Measurements from ENCODE around the gene EXTL1.

EXTL1 gene

GRCh38 chr1:26081267-26082019 is 59.9 kb downstream of the EXTL1 start:
- DNase-seq, result no peak

DNA sequence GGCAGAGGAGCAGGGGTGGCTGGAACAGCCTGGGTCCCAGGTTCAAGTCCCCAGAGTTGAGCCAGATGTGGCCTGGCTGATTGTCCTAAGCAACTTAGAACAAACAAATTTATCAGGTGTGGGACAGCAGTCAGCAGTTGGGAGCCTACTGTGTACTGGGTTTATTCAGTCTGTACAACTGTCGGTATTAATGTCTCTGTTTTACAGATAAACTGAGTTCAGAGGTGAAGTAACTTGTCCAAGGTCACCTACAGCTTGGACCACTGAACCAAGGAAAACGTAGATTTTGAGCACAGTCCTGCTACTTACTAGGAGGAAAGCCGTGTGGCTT is 60.4 kb downstream of the EXTL1 start:
- intact Hi-C loops (cut with DNase I), result no loop called here
- no peak for DNase-seq

More at GRCh38 chr1:26081267-26082019, 59.9 kb downstream of the EXTL1 start:
- intact Hi-C loops (cut with DNase I), result no loop called here

DNA sequence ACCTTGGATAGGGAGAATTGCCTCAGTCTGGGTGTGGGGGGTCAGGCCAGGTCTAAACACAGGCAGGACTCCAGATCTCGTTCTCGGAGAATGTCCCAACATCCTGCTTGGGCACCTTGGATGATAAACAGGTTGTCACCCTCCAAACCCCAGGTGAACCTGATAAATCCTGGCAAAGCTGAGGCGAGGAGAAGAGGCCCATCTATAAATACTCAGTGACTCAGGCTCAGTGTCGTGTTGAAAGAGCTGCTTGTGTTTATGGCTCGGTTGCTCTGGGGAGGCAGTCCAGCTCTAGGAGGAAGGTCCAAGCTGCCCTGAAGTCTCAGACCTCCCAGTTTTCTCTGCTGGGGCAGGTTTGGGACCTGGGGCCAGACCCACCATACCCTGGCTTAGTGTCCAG is 61.6 kb downstream of the EXTL1 start:
- DNase-seq, result no peak
- intact Hi-C loops (cut with DNase I), result no loop called here

DNA sequence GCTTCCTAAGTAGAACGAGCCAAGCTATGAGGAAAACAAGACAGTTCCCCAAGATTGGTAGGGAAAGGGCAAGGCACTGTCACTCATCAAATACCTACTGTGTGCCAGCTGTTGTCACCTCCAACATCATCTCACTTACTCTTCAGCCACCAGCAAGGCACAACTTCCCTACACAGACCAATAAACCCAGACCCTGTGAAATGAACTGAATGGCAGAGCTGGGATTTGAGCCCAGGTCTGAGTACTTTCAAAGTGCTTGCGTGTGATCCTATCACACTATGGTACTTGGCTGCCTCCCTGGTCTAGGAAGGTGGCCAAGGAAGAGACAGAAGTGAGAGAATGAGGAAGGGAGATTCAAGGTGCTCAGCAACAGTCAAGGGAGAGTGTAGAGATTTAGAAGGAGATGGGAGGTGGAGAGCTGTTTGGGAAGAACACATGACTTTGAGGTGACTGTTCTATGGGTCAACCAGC is 62.6 kb downstream of the EXTL1 start:
- no peak for DNase-seq
- intact Hi-C loops (cut with DNase I), result no loop called here

GRCh38 chr1:26084844-26085243 is 63.3 kb downstream of the EXTL1 start:
- no peak for DNase-seq
- intact Hi-C loops (cut with DNase I), result no loop called here
